ENCODE results near the gene OR2D2.

GRCh38 chr11:6932145-6932544, 39.8 kb upstream of the OR2D2 start:
- TF ChIP-seq CTCF (IDR thresholded peaks at IDR 0.05; ENCODE audit: poor library complexity), result no peak
- TF ChIP-seq EZH2 (IDR thresholded peaks at IDR 0.05; ENCODE audit: borderline replicate concordance), result no peak

Data from hepatocyte (in vitro differentiated cells).